ENCODE measurements around the gene IPO5. TPM values are rescaled to one million over a fixed set of nuclear protein-coding genes. Genes with fewer than 3 reads are reported as not detected.

Gene IPO5
- total RNA-seq, 1 donor from 2014 or later, result 727 TPM

DNA sequence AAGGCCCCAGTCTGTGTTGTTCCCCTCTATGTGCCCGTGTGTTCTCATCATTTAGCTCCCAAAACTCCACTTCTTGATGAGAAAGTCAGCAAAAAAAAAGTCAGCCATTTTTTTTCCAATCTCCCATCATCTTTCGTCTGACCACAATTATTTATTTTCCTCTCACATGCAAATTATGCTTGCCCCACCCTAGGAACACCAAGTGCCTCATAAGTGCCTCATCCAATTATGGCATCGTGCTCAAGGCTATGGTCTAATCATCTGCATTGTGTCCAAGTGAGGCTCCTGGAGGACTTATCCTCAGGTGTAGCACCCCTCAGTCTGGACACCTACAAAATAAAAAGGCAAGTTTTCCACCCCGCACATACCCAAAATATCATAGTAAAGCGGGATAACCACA, 20.8 kb upstream of the IPO5 start:
- Histone ChIP-seq H3K27ac (no peak overlapping the region), H3K4me1 (peaks cover 10% of the 10 kb centered on the region), H3K9ac (no peak overlapping the region), H3K9me3 (ENCODE audit: low read depth) (no peaks in the 10 kb centered on the region), H3K36me3 (no peaks in the 10 kb centered on the region), H3K79me2 (ENCODE audit: low read depth) (no peaks in the 10 kb centered on the region), H4K20me1 (ENCODE audit: low read depth) (no peaks in the 10 kb centered on the region), H3F3A (ENCODE audit: low read depth) (no peaks in the 10 kb centered on the region), H3K27me3 (no peaks in the 10 kb centered on the region), H2AFZ (replicated peaks) (no peak overlapping the region), H3K4me2 (no peak overlapping the region), H3K4me3 (no peak overlapping the region)
- peak overlapping the region; percentile 30 for H3K4me3 Mint-ChIP-seq
- TF ChIP-seq EZH2phosphoT487 (IDR thresholded peaks at IDR 0.05) (no peak), EZH2 (IDR thresholded peaks at IDR 0.05) (no peak)
- TF ChIP-seq, protein P1, sequence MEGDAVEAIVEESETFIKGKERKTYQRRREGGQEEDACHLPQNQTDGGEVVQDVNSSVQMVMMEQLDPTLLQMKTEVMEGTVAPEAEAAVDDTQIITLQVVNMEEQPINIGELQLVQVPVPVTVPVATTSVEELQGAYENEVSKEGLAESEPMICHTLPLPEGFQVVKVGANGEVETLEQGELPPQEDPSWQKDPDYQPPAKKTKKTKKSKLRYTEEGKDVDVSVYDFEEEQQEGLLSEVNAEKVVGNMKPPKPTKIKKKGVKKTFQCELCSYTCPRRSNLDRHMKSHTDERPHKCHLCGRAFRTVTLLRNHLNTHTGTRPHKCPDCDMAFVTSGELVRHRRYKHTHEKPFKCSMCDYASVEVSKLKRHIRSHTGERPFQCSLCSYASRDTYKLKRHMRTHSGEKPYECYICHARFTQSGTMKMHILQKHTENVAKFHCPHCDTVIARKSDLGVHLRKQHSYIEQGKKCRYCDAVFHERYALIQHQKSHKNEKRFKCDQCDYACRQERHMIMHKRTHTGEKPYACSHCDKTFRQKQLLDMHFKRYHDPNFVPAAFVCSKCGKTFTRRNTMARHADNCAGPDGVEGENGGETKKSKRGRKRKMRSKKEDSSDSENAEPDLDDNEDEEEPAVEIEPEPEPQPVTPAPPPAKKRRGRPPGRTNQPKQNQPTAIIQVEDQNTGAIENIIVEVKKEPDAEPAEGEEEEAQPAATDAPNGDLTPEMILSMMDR (IDR thresholded peaks at IDR 0.05), result no peak
- H3K36me3 Mint-ChIP-seq, result no peaks in the 10 kb centered on the region
- no peak overlapping the region for H3K27ac Mint-ChIP-seq
- peaks cover 2% of the 10 kb centered on the region for H3K27me3 Mint-ChIP-seq (ENCODE audit: insufficient read depth, low read depth)
- H3K4me1 Mint-ChIP-seq, result peaks cover 21% of the 10 kb centered on the region
- no peaks in the 10 kb centered on the region for H3K9me3 Mint-ChIP-seq
- DNase-seq (ENCODE audit: low spot score), result no peak

DNA sequence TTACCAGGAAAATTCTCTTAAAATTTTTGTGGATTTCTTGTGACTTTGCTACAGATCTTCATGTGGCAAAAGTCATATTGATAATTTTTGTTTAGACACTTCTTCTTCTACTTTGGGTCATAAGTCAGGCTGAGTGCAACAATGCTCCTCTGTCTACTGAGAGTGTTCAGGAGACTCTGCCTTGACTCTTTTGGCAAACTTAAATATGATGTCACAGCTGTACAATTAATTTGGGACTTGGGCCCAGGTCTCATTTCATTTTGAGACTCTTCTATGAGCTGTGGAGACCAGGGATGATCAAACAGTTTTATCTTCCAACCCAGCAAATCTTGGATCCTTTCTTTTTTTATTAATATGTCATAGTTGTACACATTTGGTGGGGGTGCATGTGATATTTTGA, 19.7 kb upstream of the IPO5 start:
- Histone ChIP-seq H3K9ac (no peak overlapping the region), H4K20me1 (ENCODE audit: low read depth) (no peaks in the 10 kb centered on the region), H2AFZ (replicated peaks) (no peak overlapping the region), H3K36me3 (no peaks in the 10 kb centered on the region), H3K9me3 (ENCODE audit: low read depth) (no peaks in the 10 kb centered on the region), H3K4me1 (peaks cover 10% of the 10 kb centered on the region), H3K4me2 (no peak overlapping the region), H3K4me3 (no peak overlapping the region), H3K79me2 (ENCODE audit: low read depth) (no peaks in the 10 kb centered on the region), H3K27me3 (no peaks in the 10 kb centered on the region), H3F3A (ENCODE audit: low read depth) (no peaks in the 10 kb centered on the region), H3K27ac (no peak overlapping the region)
- Mint-ChIP-seq H3K27ac (no peak overlapping the region), H3K27me3 (ENCODE audit: insufficient read depth, low read depth) (peaks cover 2% of the 10 kb centered on the region), H3K4me3 (no peak overlapping the region), H3K36me3 (no peaks in the 10 kb centered on the region), H3K9me3 (no peaks in the 10 kb centered on the region), H3K4me1 (peaks cover 21% of the 10 kb centered on the region)
- TF ChIP-seq, protein P1 (IDR thresholded peaks at IDR 0.05), result no peak
- TF ChIP-seq EZH2 (IDR thresholded peaks at IDR 0.05), result no peak
- TF ChIP-seq EZH2phosphoT487 (IDR thresholded peaks at IDR 0.05), result no peak
- DNase-seq (ENCODE audit: low spot score), result no peak

DNA sequence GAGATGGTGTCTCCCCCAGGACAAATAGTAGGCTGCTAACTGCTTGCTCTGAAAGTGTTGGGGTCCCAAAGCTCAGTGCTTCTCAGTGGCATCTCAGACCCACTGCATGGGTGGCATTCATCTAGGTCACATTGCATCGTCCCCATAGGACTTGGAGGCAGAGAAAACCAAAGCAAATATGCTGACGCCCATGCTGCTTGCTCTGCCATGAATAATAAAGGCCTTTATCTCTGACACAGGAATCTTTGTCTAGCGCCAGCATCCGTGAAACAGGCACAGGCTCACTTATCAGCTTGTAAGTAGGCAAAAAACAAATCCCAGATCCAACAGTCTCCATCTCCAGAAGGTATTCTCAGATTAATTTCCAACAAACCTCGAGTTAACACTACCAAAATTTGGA, 18.9 kb upstream of the IPO5 start:
- Mint-ChIP-seq H3K27me3 (ENCODE audit: insufficient read depth, low read depth) (peaks cover 2% of the 10 kb centered on the region), H3K4me3 (no peak overlapping the region), H3K4me1 (peaks cover 21% of the 10 kb centered on the region), H3K36me3 (no peaks in the 10 kb centered on the region), H3K9me3 (no peaks in the 10 kb centered on the region), H3K27ac (no peak overlapping the region)
- H3K9me3 ChIP-seq (ENCODE audit: low read depth), result no peaks in the 10 kb centered on the region
- H4K20me1 ChIP-seq (ENCODE audit: low read depth), result no peaks in the 10 kb centered on the region
- peak; percentile 28 for DNase-seq (ENCODE audit: low spot score)
- no peaks in the 10 kb centered on the region for H3K79me2 ChIP-seq (ENCODE audit: low read depth)
- H3K4me3 ChIP-seq, result no peak overlapping the region
- H3F3A ChIP-seq (ENCODE audit: low read depth), result no peaks in the 10 kb centered on the region
- H2AFZ ChIP-seq (replicated peaks), result no peak overlapping the region
- no peak overlapping the region for H3K9ac ChIP-seq
- H3K36me3 ChIP-seq, result no peaks in the 10 kb centered on the region
- TF ChIP-seq, protein P1 (IDR thresholded peaks at IDR 0.05), result no peak
- TF ChIP-seq EZH2 (IDR thresholded peaks at IDR 0.05) (no peak), EZH2phosphoT487 (IDR thresholded peaks at IDR 0.05) (no peak)
- H3K4me1 ChIP-seq, result peaks cover 10% of the 10 kb centered on the region
- H3K27ac ChIP-seq, result no peak overlapping the region
- peak overlapping the region; percentile 19 for H3K4me2 ChIP-seq
- no peaks in the 10 kb centered on the region for H3K27me3 ChIP-seq

Data from neural progenitor cell (in vitro differentiated cells).